Measurements from ENCODE around the gene EPRS1. TPM values are rescaled to one million over a fixed set of nuclear protein-coding genes. Genes with fewer than 3 reads are reported as not detected.
A peak's percentile ranks its signal among the peaks of the same experiment; 100 is the strongest.

Gene EPRS1
- total and polyA plus RNA-seq, 2 of the 13 experiments (the other 11 are each of a cell fraction or from before 2014, with no cell fraction given) = 86.1 to 124 TPM

DNA sequence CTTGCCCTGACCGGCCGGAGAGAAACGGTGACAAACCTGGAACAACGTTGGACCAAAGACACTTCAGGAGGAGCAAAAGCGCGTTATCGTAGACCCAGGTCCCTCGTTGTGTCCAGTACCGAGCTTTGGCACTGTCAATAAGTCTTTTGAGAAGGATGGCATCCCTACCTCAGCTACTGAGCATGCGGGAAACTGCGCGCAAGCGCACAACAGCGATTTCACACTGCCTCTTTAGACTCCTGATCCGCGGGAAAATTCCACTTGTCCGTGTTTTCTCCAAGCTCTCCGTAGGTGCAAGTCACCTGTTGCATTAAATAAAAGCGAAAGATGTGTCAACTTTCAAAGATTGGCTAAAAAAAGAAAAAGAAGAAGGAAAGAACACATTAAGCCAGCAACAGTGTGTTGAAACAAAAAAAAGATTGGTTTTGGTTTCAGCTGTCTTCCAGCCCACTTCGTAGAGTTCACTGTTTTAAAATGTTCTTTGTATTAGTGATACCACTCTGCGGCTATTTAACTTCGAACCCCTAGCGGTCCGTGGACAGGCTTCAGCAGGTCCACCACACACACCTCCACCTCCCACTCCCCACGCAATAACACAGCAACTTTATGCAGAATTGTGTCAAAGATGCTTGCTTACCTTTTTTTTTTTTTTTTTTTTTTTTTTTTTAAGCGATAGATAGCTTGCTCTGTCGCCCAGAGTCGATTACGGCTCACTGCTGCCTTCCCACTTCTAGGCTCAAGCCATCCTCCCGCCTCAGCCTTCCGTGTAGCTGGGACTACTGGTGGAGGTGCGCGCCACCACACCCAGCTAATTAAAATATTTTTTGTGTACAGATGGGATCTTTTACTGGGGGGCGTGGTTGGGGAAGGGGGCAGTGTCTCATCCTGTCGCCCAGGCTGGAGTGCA lies 43.6 kb upstream of the EPRS1 start, which contains the start of gene BPNT1 (continued):
- TF ChIP-seq YEATS4 (CRISPR knock-in tag; IDR thresholded peaks at IDR 0.05; ENCODE audit: borderline replicate concordance) = peak; percentile 27; the same call in 1 of the 2 replicates
- no peak for TF ChIP-seq GTF2F1 (IDR thresholded peaks at IDR 0.05; ENCODE audit: low read length)
- no peak; the same call in 1 of the 2 replicates for TF ChIP-seq ZNF383 (CRISPR knock-in tag; IDR thresholded peaks at IDR 0.05; ENCODE audit: borderline replicate concordance)
- TF ChIP-seq, protein P1, sequence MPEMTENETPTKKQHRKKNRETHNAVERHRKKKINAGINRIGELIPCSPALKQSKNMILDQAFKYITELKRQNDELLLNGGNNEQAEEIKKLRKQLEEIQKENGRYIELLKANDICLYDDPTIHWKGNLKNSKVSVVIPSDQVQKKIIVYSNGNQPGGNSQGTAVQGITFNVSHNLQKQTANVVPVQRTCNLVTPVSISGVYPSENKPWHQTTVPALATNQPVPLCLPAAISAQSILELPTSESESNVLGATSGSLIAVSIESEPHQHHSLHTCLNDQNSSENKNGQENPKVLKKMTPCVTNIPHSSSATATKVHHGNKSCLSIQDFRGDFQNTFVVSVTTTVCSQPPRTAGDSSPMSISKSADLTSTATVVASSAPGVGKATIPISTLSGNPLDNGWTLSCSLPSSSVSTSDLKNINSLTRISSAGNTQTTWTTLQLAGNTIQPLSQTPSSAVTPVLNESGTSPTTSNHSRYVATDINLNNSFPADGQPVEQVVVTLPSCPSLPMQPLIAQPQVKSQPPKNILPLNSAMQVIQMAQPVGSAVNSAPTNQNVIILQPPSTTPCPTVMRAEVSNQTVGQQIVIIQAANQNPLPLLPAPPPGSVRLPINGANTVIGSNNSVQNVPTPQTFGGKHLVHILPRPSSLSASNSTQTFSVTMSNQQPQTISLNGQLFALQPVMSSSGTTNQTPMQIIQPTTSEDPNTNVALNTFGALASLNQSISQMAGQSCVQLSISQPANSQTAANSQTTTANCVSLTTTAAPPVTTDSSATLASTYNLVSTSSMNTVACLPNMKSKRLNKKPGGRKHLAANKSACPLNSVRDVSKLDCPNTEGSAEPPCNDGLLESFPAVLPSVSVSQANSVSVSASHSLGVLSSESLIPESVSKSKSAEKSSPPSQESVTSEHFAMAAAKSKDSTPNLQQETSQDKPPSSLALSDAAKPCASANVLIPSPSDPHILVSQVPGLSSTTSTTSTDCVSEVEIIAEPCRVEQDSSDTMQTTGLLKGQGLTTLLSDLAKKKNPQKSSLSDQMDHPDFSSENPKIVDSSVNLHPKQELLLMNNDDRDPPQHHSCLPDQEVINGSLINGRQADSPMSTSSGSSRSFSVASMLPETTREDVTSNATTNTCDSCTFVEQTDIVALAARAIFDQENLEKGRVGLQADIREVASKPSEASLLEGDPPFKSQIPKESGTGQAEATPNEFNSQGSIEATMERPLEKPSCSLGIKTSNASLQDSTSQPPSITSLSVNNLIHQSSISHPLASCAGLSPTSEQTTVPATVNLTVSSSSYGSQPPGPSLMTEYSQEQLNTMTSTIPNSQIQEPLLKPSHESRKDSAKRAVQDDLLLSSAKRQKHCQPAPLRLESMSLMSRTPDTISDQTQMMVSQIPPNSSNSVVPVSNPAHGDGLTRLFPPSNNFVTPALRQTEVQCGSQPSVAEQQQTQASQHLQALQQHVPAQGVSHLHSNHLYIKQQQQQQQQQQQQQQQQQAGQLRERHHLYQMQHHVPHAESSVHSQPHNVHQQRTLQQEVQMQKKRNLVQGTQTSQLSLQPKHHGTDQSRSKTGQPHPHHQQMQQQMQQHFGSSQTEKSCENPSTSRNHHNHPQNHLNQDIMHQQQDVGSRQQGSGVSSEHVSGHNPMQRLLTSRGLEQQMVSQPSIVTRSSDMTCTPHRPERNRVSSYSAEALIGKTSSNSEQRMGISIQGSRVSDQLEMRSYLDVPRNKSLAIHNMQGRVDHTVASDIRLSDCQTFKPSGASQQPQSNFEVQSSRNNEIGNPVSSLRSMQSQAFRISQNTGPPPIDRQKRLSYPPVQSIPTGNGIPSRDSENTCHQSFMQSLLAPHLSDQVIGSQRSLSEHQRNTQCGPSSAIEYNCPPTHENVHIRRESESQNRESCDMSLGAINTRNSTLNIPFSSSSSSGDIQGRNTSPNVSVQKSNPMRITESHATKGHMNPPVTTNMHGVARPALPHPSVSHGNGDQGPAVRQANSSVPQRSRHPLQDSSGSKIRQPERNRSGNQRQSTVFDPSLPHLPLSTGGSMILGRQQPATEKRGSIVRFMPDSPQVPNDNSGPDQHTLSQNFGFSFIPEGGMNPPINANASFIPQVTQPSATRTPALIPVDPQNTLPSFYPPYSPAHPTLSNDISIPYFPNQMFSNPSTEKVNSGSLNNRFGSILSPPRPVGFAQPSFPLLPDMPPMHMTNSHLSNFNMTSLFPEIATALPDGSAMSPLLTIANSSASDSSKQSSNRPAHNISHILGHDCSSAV (CRISPR knock-in tag; IDR thresholded peaks at IDR 0.05; ENCODE audit: borderline replicate concordance) = no peak
- TF ChIP-seq HIVEP1 (CRISPR knock-in tag; IDR thresholded peaks at IDR 0.05) = no peak
- TF ChIP-seq, protein P2, sequence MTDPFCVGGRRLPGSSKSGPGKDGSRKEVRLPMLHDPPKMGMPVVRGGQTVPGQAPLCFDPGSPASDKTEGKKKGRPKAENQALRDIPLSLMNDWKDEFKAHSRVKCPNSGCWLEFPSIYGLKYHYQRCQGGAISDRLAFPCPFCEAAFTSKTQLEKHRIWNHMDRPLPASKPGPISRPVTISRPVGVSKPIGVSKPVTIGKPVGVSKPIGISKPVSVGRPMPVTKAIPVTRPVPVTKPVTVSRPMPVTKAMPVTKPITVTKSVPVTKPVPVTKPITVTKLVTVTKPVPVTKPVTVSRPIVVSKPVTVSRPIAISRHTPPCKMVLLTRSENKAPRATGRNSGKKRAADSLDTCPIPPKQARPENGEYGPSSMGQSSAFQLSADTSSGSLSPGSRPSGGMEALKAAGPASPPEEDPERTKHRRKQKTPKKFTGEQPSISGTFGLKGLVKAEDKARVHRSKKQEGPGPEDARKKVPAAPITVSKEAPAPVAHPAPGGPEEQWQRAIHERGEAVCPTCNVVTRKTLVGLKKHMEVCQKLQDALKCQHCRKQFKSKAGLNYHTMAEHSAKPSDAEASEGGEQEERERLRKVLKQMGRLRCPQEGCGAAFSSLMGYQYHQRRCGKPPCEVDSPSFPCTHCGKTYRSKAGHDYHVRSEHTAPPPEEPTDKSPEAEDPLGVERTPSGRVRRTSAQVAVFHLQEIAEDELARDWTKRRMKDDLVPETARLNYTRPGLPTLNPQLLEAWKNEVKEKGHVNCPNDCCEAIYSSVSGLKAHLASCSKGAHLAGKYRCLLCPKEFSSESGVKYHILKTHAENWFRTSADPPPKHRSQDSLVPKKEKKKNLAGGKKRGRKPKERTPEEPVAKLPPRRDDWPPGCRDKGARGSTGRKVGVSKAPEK (CRISPR knock-in tag; IDR thresholded peaks at IDR 0.05; ENCODE audit: borderline replicate concordance) = peak; percentile 65; the same call in 1 of the 2 replicates
- TF ChIP-seq, protein P3, sequence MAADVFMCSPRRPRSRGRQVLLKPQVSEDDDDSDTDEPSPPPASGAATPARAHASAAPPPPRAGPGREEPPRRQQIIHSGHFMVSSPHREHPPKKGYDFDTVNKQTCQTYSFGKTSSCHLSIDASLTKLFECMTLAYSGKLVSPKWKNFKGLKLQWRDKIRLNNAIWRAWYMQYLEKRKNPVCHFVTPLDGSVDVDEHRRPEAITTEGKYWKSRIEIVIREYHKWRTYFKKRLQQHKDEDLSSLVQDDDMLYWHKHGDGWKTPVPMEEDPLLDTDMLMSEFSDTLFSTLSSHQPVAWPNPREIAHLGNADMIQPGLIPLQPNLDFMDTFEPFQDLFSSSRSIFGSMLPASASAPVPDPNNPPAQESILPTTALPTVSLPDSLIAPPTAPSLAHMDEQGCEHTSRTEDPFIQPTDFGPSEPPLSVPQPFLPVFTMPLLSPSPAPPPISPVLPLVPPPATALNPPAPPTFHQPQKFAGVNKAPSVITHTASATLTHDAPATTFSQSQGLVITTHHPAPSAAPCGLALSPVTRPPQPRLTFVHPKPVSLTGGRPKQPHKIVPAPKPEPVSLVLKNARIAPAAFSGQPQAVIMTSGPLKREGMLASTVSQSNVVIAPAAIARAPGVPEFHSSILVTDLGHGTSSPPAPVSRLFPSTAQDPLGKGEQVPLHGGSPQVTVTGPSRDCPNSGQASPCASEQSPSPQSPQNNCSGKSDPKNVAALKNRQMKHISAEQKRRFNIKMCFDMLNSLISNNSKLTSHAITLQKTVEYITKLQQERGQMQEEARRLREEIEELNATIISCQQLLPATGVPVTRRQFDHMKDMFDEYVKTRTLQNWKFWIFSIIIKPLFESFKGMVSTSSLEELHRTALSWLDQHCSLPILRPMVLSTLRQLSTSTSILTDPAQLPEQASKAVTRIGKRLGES (CRISPR knock-in tag; IDR thresholded peaks at IDR 0.05; ENCODE audit: borderline replicate concordance) = no peak; the same call in 1 of the 2 replicates
- TF ChIP-seq, protein P4, sequence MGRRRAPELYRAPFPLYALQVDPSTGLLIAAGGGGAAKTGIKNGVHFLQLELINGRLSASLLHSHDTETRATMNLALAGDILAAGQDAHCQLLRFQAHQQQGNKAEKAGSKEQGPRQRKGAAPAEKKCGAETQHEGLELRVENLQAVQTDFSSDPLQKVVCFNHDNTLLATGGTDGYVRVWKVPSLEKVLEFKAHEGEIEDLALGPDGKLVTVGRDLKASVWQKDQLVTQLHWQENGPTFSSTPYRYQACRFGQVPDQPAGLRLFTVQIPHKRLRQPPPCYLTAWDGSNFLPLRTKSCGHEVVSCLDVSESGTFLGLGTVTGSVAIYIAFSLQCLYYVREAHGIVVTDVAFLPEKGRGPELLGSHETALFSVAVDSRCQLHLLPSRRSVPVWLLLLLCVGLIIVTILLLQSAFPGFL (CRISPR knock-in tag; IDR thresholded peaks at IDR 0.05) = no peak
- no peak for TF ChIP-seq SKI (IDR thresholded peaks at IDR 0.05; ENCODE audit: partially characterized antibody)
- TF ChIP-seq PAX8 (CRISPR knock-in tag; IDR thresholded peaks at IDR 0.05; ENCODE audit: borderline replicate concordance) = no peak
- no peak for TF ChIP-seq SIN3B (IDR thresholded peaks at IDR 0.05; ENCODE audit: low read length)
- no peak for TF ChIP-seq MZF1 (CRISPR knock-in tag; IDR thresholded peaks at IDR 0.05; ENCODE audit: borderline replicate concordance)
